Adipocyte (in vitro differentiated cells): ENCODE measurements around the gene ELAC2.
A peak's percentile ranks its signal among the peaks of the same experiment; 100 is the strongest.

Source experiments
- DNase-seq: peaks from one replicate; pipeline ENCODE4 v3.0.0-alpha.2; 2015; ENCODE audit warnings: low read depth
- H3K27me3 ChIP-seq: replicated peaks from 2 replicates; pipeline ENCODE4 v1.7.0; 2013; ENCODE audit warnings: mild to moderate bottlenecking, low read length, moderate library complexity; ENCODE audit not compliant: control insufficient read depth, insufficient read depth
- H3K36me3 ChIP-seq: 2 replicates; pipeline ENCODE4 v1.7.0; 2013; ENCODE audit warnings: low read length, mild to moderate bottlenecking, moderate library complexity; ENCODE audit not compliant: control insufficient read depth, insufficient read depth, severe bottlenecking
- H3K4me1 ChIP-seq: 2 replicates; pipeline ENCODE4 v1.7.0; 2013; ENCODE audit warnings: mild to moderate bottlenecking, low read length, moderate library complexity; ENCODE audit not compliant: control insufficient read depth, insufficient read depth
- H3K4me3 ChIP-seq: 2 replicates; pipeline ENCODE4 v1.7.0; 2013; ENCODE audit warnings: mild to moderate bottlenecking, low read length, moderate library complexity
- H3K9ac ChIP-seq: 2 replicates; pipeline ENCODE4 v1.7.0; 2013; ENCODE audit warnings: mild to moderate bottlenecking, low read length, moderate library complexity
- H3K9me3 ChIP-seq: 2 replicates; pipeline ENCODE4 v1.7.0; 2013; ENCODE audit warnings: mild to moderate bottlenecking, low read length, moderate library complexity; ENCODE audit not compliant: control insufficient read depth

The ELAC2 gene

GRCh38 chr17:13031718-13032350 is 14.0 kb upstream of the ELAC2 start:
- DNase-seq, result peak; percentile 58
- Histone ChIP-seq H3K27me3 (no peaks in the 10 kb centered on the region), H3K36me3 (no peaks in the 10 kb centered on the region), H3K9ac (peak overlapping the region; percentile 50), H3K4me1 (peaks cover 16% of the 10 kb centered on the region), H3K9me3 (no peaks in the 10 kb centered on the region), H3K4me3 (peak overlapping the region; percentile 6)

- H3K36me3 ChIP-seq, result no peaks in the 10 kb centered on the region
- no peaks in the 10 kb centered on the region for H3K27me3 ChIP-seq
- H3K4me1 ChIP-seq, result peaks cover 16% of the 10 kb centered on the region
- no peaks in the 10 kb centered on the region for H3K9me3 ChIP-seq
- H3K4me3 ChIP-seq, result no peak overlapping the region
- peak; percentile 80 for DNase-seq
- H3K9ac ChIP-seq, result peak overlapping the region; percentile 50
Measured at GRCh38 chr17:13030459-13031300, 12.9 kb upstream of the ELAC2 start.

GRCh38 chr17:13030056-13030455 is 12.2 kb upstream of the ELAC2 start:
- DNase-seq, result no peak
- no peak overlapping the region for H3K9ac ChIP-seq
- H3K36me3 ChIP-seq, result no peaks in the 10 kb centered on the region
- H3K27me3 ChIP-seq, result no peaks in the 10 kb centered on the region
- no peak overlapping the region for H3K4me3 ChIP-seq
- peaks cover 16% of the 10 kb centered on the region for H3K4me1 ChIP-seq
- no peaks in the 10 kb centered on the region for H3K9me3 ChIP-seq

- H3K9ac ChIP-seq, result no peak overlapping the region
- no peaks in the 10 kb centered on the region for H3K9me3 ChIP-seq
- peaks cover 16% of the 10 kb centered on the region for H3K4me1 ChIP-seq
- no peak overlapping the region for H3K4me3 ChIP-seq
- no peak for DNase-seq
- H3K27me3 ChIP-seq, result no peaks in the 10 kb centered on the region
- H3K36me3 ChIP-seq, result no peaks in the 10 kb centered on the region
Measured at GRCh38 chr17:13029340-13029739, 11.5 kb upstream of the ELAC2 start.

DNA sequence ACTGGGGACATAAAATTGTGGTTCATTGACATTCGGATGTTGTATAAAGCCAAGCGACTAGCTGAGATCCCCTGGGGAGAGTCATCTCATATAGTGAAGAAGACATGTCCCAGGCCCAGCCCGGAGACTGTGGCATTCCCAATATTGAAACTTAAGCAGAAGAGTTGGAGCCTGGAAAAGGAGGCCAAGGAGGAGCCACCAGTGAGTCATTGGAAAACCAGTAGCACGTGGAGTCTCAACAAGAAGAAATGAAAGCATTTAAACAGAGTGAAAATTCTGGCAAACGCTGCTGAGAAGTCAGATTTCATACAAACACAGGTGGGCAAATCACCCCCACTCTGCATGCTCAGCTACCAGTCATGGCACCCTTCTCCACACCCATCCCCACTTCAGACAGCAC is 9.4 kb upstream of the ELAC2 start:
- Histone ChIP-seq H3K36me3 (no peaks in the 10 kb centered on the region), H3K9ac (no peak overlapping the region)

DNA sequence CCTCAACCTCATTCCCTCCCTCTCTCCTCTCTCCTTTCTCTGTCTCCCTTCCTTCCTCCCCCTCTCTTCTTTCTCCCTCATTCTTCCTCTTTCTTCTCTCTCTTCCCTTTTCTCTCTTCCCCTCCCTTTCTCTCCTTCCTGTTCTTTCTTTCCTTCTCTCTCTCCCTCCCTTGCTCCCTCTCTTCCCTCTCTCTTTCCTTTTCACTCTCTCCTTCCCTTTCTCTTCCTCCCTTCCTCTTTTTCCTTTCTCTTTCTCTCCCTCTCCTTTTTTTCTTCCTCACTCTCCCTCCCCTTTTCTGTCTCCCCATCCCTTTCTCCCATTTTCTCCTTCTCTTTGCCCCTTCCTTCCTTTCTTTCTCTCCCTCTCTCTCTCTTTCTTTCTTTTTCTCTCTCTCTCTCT is 7.9 kb upstream of the ELAC2 start:
- H3K27me3 ChIP-seq, result no peaks in the 10 kb centered on the region
- no peak overlapping the region for H3K4me3 ChIP-seq
- no peaks in the 10 kb centered on the region for H3K36me3 ChIP-seq
- no peak overlapping the region for H3K9ac ChIP-seq
- H3K9me3 ChIP-seq, result no peaks in the 10 kb centered on the region
- peaks cover 2% of the 10 kb centered on the region for H3K4me1 ChIP-seq
- no peak for DNase-seq

More for the DNA sequence above, 9.4 kb upstream of the ELAC2 start:
- H3K9me3 ChIP-seq, result no peaks in the 10 kb centered on the region
- DNase-seq, result no peak
- H3K4me3 ChIP-seq, result no peak overlapping the region
- no peaks in the 10 kb centered on the region for H3K27me3 ChIP-seq
- H3K4me1 ChIP-seq, result peaks cover 16% of the 10 kb centered on the region

- Histone ChIP-seq H3K27me3 (no peaks in the 10 kb centered on the region), H3K9me3 (no peaks in the 10 kb centered on the region), H3K4me1 (no peaks in the 10 kb centered on the region), H3K9ac (no peak overlapping the region), H3K36me3 (no peaks in the 10 kb centered on the region), H3K4me3 (no peak overlapping the region)
- DNase-seq, result no peak
Measured at GRCh38 chr17:13025258-13025627, 7.4 kb upstream of the ELAC2 start.

- H3K9ac ChIP-seq, result peak overlapping the region; percentile 3
- H3K27me3 ChIP-seq, result no peaks in the 10 kb centered on the region
- H3K9me3 ChIP-seq, result no peaks in the 10 kb centered on the region
- DNase-seq, result peak; percentile 78
- H3K4me3 ChIP-seq, result peak overlapping the region; percentile 59
- H3K36me3 ChIP-seq, result no peaks in the 10 kb centered on the region
- no peaks in the 10 kb centered on the region for H3K4me1 ChIP-seq
Measured at GRCh38 chr17:13024526-13025257, 6.9 kb upstream of the ELAC2 start.

DNA sequence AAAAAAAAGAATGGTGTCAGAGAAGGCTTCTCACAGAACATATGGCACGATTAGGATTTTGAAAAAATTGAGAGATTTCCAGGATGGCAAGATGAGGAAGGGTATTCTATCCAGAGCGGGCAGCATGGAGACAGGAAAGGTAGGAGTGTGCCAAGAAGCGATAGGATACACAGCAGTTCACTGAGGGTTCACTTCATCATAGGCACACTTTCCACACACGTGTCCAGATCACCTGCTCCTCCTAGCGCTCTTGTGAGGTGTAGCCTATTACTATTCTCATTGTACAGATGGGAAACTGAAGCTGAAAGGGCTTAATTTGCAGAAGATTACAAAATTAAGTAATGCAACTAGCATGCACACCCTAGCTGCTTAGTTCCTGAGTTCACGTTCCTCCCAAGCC is 6.2 kb upstream of the ELAC2 start:
- Histone ChIP-seq H3K36me3 (no peaks in the 10 kb centered on the region), H3K4me3 (no peak overlapping the region), H3K9ac (no peak overlapping the region), H3K4me1 (no peaks in the 10 kb centered on the region), H3K27me3 (no peaks in the 10 kb centered on the region), H3K9me3 (no peaks in the 10 kb centered on the region)
- no peak for DNase-seq

DNA sequence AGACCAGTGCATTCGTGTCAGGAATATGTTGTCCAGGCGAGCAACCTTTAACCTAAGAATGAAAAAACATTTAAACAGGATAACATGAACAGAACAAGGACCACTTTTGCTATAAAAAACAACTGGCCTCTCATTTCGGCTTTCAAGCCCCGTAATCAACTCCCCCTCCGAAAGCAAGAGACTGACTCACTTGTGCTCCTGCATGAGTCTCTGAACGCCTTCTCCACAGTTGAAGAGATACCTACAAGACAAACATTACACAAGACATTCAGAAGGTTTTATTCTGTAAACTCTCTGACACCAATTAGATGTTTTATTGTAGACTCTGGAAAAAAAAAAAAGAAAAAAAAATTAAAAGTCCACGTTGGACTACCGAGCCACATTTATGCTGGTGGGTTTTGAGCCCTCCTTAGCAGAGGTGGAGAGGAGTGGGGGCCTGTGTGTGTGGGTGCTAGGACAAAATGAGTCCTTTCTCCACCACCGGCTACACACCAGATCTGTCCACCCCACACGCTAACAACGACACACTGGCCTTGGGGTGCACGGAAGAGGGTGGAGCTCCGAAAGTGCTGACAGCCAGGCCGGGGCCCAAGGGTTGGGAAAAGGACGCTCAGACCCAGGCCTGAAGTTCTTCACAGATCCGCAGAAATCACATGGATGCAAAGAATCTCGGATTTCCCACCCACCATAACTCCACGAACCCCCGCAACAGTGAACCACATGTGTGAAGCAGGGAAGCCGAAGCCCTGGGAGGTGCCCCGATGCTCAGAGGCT is 759 bp downstream of the ELAC2 start:
- Histone ChIP-seq H3K9ac (peak overlapping the region; percentile 89), H3K4me1 (peaks cover 16% of the 10 kb centered on the region), H3K4me3 (peak overlapping the region; percentile 91), H3K36me3 (peaks cover 42% of the 10 kb centered on the region), H3K27me3 (no peaks in the 10 kb centered on the region), H3K9me3 (no peaks in the 10 kb centered on the region)
- DNase-seq, result peak; percentile 12

- H3K9ac ChIP-seq, result no peak overlapping the region
- no peaks in the 10 kb centered on the region for H3K27me3 ChIP-seq
- H3K9me3 ChIP-seq, result no peaks in the 10 kb centered on the region
- peaks cover 65% of the 10 kb centered on the region for H3K36me3 ChIP-seq
- DNase-seq, result no peak
- no peak overlapping the region for H3K4me3 ChIP-seq
- H3K4me1 ChIP-seq, result peaks cover 16% of the 10 kb centered on the region
Measured at GRCh38 chr17:13014801-13015200, 3.0 kb downstream of the ELAC2 start.
